Astrocyte of the cerebellum (primary cell): Measurements from ENCODE around the gene IDUA.

Experiments used
- DNase-seq: peaks from one replicate; pipeline ENCODE4 v3.0.0-alpha.2; 2011; ENCODE audit warnings: low read depth
- H3K4me3 ChIP-seq: 2 replicates; pipeline ENCODE4 v1.5.1; 2011; ENCODE audit warnings: mild to moderate bottlenecking, low read depth, low read length, moderate library complexity
- in situ Hi-C: cut with HindIII; loops from 2 replicates; pipeline ENCODE4 v1.10.0; 2017; ENCODE audit warnings: low sequenced_read_pairs
- TF ChIP-seq, protein P1 (sequence below): IDR thresholded peaks from 2 replicates; pipeline ENCODE4 v1.5.1; 2012; ENCODE audit warnings: low read length, low read depth, moderate library complexity, mild to moderate bottlenecking; ENCODE audit errors: missing control alignments

The IDUA gene

DNA sequence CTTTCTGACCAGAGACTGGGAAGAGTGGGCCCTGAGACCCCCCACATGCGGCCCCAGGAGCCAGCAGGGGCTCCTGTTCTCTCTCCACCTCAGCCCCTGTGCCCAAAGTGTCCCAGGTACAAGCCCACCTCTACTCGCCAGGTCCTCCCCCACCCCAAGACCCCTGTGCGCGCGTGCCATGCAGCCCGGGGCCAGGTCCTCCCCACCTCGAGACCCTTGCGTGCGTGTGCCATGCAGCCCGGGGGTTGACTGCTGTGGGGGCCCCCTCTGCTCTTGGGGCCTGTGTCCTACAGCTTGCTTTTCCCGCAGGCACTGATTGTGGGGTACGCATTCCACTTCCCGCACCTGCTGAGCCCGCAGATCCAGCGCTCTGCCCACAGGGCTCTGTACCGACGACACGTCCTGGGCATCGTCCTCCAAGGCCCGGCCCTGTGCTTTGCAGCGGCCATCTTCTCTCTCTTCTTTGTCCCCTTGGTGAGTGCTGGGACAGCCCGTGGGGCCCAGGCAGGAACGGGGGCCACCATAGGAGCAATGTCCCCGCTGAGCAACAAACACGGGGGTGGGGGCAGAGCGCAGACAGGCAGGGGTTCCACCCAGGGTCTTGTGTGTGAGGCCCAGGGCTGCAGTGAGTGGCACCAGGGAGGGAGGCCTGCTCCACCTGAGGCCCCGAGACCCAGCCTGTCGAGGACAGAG is 33.8 kb upstream of the IDUA start:
- in situ Hi-C loops = no loop called here
- no peak for DNase-seq
- TF ChIP-seq, protein P1, sequence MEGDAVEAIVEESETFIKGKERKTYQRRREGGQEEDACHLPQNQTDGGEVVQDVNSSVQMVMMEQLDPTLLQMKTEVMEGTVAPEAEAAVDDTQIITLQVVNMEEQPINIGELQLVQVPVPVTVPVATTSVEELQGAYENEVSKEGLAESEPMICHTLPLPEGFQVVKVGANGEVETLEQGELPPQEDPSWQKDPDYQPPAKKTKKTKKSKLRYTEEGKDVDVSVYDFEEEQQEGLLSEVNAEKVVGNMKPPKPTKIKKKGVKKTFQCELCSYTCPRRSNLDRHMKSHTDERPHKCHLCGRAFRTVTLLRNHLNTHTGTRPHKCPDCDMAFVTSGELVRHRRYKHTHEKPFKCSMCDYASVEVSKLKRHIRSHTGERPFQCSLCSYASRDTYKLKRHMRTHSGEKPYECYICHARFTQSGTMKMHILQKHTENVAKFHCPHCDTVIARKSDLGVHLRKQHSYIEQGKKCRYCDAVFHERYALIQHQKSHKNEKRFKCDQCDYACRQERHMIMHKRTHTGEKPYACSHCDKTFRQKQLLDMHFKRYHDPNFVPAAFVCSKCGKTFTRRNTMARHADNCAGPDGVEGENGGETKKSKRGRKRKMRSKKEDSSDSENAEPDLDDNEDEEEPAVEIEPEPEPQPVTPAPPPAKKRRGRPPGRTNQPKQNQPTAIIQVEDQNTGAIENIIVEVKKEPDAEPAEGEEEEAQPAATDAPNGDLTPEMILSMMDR = no peak
- H3K4me3 ChIP-seq = no peak overlapping the region

DNA sequence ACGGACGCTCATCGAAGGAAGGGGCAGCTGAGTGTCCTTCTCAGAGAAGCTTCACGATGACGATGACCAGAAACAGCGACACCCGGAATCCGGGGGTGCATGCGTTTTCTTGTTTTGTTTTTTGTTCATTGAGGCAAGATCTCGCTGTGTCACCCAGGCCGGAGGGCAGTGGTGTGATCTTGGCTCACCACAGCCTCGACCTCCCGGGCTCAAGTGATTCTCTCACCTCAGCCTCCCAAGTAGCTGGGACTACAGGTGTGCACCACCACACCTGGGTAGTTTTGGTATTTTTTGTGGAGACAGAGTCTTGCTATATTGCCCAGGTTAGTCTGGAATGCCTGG is 33.3 kb upstream of the IDUA start:
- in situ Hi-C loops = no loop called here
- no peak for DNase-seq
- TF ChIP-seq, protein P1 = no peak
- H3K4me3 ChIP-seq = no peak overlapping the region

- H3K4me3 ChIP-seq = no peak overlapping the region
- DNase-seq = no peak
- in situ Hi-C loops = no loop called here
- TF ChIP-seq, protein P1 = no peak
Observed at GRCh38 chr4:954211-955020, 32.4 kb upstream of the IDUA start.

DNA sequence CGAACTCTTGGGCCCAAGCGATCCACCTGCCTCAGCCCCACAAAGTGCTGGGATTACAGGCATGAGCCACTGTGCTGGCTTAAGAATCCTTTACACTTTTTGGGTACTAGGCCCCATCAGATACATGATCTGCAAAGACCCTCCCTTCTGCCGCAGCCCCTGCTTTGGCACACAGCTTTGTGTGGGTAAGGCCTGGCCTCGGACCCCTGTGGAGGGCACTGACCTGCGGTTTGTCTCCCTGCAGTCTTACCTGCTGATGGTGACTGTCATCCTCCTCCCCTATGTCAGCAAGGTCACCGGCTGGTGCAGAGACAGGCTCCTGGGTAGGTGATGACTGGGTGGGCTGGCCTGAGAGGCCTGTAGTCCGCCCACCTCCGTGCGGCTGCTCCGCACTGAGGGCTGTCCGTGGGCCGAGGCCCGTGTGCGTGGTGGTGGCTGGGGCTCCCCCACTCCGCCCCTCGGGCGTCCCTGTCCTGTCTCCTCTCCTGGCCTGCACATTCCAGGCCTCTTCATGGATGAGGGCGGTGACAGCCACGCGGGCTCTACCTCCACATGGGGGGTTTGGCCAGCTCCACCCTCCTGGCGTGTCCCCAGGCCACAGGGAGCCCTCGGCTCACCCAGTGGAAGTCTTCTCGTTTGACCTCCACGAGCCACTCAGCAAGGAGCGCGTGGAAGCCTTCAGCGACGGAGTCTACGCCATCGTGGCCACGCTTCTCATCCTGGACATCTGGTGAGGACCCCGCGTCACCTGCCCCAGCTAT is 31.5 kb upstream of the IDUA start:
- no peak for DNase-seq
- no peak overlapping the region for H3K4me3 ChIP-seq
- in situ Hi-C loops = no loop called here
- TF ChIP-seq, protein P1 = no peak

DNA sequence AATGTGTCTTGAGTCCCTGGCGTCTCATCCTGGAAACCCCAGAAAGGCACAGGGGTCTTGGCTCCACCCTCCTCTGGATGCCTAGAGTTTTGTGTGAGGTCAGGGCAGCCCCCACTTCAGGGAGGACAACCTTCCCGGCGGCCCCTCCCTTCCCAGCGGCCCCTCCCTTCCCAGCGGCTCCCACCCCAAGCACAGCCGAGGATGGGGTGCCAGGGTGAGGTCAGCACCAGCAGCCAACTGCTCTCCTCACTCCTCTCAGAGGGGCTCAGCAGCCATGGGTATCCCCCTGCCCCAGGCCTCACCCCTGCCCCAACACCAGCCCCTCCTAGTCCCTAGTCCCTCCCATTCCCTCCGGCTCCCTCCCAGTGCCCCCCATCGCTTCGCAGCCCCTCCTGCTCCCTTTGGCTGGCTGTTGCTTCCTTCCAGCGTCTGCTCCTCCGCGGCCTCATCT is 30.9 kb upstream of the IDUA start:
- in situ Hi-C loops = no loop called here
- H3K4me3 ChIP-seq = no peak overlapping the region
- TF ChIP-seq, protein P1 = no peak
- DNase-seq = no peak

DNA sequence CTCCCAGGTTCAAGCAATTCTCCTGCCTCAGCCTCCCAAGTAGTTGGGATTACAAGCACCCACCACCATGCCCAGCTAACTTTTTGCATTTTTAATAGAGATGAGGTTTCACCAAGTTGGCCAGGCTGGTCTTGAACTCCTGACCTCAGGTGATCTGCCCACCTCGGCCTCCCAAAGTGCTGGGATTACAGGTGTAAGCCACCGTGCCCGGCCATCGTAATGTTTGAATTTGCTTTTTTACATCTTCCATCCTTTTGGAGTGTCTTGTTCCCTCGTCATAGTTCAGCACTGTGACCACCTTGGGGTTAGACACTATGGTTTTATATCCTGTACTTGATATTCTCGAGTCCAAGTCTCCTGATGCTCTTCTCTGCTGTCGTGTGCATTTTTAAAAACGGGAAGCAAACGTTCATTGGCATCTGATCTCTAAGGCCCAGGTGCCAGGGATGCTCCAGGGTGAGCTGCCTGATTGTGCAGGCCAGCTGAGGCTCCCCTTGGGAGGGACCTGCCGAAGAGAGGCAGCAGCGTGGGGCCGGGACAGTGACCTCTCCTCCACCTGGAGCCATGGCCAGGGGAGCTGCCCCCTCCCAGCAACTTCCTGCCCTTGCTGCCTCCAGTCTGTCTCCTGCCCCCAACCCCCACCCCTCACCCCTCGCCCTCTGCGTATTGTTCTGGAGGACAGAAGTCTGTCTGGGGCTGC is 30.2 kb upstream of the IDUA start:
- in situ Hi-C loops = no loop called here
- TF ChIP-seq, protein P1 = no peak
- H3K4me3 ChIP-seq = no peak overlapping the region
- DNase-seq = no peak
